GM19238 (cell line): ENCODE data around the gene ARHGAP5.

Experiments
- DNase-seq: peaks from one replicate; pipeline ENCODE4 v3.0.0; 2011; ENCODE audit warnings: low spot score; ENCODE audit not compliant: insufficient read length

The ARHGAP5 gene

DNA sequence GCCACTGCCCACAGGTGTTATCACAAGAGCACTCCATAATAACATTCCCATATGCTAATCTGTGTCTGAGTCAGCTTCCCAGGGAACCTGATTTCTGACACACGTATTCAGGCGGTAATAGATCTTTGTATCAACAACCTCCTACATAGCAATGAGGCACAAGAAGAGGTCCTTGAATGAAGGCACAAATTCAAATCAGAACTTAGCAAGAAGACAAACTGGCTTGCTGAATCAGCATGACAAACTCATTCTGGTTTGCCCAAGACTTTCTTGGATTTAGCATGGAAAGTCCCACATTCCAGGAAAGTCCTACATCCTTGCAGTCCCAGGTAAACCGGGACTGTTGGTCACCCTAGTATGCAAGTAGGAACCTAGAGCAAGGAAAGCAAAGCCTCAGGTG lies 90.8 kb downstream of the ARHGAP5 start:
- no peak for DNase-seq

GRCh38 chr14:32169191-32169590 lies 92.1 kb downstream of the ARHGAP5 start:
- no peak for DNase-seq

GRCh38 chr14:32171469-32171868 lies 94.4 kb downstream of the ARHGAP5 start:
- no peak for DNase-seq

DNA sequence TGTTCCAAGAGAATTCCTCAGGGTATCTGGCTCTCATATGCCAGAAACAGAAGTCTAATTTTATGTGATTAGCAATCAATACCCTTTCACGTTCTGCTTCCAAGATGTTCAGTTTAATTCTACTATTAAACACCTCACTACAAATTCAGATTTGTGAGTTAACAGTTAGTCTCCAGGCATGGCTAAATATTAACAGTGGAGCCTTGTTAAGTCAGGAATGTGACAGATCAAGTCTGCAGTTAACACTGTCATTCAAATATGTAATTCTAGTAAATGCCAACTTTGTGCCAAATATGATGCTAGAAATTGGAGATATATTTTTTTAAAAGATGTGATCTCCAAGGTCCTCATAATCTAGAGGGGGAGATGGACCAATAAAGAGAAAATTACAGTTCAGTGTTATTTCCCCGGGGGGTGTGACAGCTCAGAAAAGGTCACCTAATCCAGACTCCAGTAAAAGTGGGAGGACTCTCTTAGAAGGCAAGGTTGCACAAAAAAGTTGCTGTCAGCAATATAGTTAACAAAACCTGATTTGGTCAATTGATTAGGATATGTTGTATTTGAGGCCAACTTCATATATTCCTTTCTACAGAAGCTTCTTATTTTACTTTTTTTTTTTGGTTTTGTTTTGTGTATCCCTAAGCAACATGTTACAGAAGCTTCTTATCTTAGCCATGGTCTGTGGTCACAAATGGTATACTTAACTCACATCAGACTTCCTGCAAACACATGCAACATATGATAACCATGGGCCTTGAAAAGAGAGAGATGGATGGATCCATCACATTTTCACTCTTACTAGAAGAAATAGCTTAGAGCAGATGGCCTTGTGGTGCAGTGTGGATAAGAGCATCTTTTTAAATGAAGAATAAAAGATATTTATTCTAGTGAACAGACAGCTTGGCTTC lies 106.3 kb downstream of the ARHGAP5 start:
- no peak for DNase-seq

DNA sequence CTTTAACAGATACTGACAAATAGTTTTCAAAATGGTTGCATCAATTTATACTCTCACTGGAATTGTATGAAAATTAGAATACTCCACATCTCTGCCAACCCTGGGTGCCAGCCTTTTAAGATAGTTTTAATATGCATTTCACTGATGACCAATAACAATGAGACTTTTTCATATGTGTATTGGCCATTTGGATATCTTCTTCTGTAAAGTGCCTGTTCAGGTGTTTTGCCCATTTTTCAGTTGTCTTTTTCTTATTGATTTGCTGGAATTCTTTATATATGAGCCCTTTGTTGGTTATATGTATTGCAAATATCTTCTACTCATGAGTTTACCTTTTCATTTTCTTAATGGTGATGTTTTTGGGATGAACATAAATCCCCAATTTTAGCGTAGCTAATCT lies 108.0 kb downstream of the ARHGAP5 start:
- DNase-seq = no peak

GRCh38 chr14:32186248-32186647 lies 109.1 kb downstream of the ARHGAP5 start:
- no peak for DNase-seq

DNA sequence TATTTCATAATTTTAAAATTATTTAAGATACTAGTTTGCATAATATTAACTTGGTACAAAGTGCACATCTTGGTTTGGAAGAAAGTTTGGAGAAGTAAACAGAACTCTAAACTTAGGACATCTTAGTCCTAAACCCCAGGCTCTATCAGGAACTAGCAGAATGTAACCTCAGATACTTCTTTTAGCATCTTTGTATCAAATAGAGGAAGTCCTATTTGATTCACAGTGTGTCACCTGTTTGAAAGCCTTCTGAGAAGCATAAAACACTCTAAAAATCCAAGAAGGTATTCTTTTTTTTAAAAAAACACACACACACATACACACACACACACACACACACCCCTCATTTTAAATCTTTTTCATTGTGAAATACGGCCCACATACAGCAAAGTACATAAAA lies 112.7 kb downstream of the ARHGAP5 start:
- no peak for DNase-seq

- DNase-seq = no peak
These were observed 113.6 kb downstream of the ARHGAP5 start for GRCh38 chr14:32190673-32191072.

- no peak for DNase-seq
These were observed 115.7 kb downstream of the ARHGAP5 start for GRCh38 chr14:32192712-32193373.

DNA sequence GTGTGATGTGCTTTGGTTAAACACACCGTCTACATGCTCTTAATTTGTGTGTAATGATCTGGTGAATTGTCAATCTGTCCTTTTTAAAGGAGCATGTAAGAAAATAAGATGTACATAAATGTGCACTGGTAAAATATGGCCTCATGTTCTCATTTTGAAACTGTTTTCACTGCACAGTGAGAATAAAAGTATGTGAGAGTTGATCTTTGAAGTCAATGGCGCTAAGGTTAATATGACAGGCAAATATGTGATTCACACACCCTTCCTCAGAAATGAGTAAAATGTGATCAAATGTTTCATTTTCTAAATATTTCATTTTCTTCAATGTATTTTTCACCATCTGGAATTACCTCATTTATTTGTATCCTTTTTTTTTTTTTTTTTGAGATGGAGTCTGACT lies 116.4 kb downstream of the ARHGAP5 start:
- no peak for DNase-seq

DNA sequence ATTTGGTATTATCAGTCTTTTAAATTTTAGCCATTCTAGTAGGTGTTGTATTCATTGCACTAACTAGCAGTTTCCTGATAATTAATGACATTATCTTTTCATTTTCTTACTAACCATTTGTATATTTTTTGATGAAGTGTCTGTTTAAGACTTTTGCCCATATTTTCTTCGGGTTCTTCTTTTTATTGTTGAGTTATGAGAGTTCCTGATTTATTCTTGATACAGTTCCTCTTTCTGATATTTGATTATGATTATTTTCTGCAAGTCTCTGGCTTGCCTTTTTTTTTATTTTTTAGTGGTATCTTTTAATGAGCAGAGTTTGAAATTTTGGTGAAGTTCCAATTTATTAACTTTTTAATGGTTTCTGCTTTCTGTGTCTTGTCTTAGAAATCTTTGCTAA lies 118.5 kb downstream of the ARHGAP5 start:
- DNase-seq = no peak

GRCh38 chr14:32197919-32198318 lies 120.8 kb downstream of the ARHGAP5 start:
- no peak for DNase-seq

- DNase-seq = no peak
These were observed 123.5 kb downstream of the ARHGAP5 start for GRCh38 chr14:32200368-32201192.

- peak; percentile 40 for DNase-seq
These were observed 124.2 kb downstream of the ARHGAP5 start for GRCh38 chr14:32201193-32201815.

- DNase-seq = no peak
These were observed 124.8 kb downstream of the ARHGAP5 start, which contains the start of gene RNU6-7 for GRCh38 chr14:32201816-32202490. Gene RNU6-7 (plus strand): TSS chr14:32202045.

DNA sequence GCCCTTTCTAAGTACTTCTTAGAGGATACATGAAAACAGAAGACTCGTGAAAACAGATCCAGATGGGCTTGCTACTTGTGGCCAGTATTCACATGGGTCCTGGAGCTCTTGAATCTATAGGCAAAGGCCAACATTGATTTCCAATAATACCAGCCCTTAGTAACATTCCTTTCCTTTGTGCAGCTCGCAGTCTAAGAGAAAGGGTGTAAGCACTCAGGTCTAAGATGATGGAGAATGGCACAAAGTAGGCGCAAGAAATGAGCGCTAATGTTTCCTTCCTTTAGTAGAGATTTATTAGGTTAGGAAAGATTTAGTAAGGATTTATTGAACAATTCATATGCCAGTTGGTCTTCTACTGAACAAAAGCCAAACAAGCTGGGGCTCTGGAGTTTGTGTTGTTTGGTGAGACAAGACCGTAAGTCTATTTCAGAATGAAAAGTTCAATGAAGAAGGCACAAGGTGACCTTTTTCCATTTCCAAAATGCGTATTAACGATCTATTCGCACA lies 125.4 kb downstream of the ARHGAP5 start:
- no peak for DNase-seq

- peak; percentile 52 for DNase-seq
These were observed 126.1 kb downstream of the ARHGAP5 start, which contains the start of gene RNU6-8 for GRCh38 chr14:32202998-32203882. Gene RNU6-8 (minus strand): TSS chr14:32203269.

DNA sequence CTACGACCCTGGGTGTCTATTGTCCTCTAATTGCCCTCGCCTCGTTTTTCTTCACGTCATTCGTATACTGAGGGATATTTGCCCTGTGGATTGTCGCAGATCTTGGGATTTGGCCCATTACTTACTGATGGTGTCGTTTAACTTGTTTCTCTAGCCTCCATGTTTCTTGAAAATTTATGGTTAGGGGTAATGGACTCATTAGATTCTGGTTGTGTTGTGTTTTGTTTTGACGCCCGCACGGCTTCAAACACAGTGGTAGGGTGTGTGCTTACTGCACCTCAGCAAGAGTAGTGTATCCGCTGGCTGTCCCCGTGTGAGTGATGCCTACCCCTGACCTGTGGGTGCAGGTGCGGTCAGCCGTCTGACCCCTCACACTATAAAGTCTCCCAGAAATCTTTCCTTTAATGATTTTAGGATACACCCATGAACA lies 126.8 kb downstream of the ARHGAP5 start:
- DNase-seq = no peak

GRCh38 chr14:32205554-32205953 lies 128.4 kb downstream of the ARHGAP5 start:
- DNase-seq = no peak
